GM19397 (cell line): Measurements from ENCODE around the gene NSG1.

Experiments
- ATAC-seq: cut with Tn5 transposase; IDR thresholded peaks from one replicate; pipeline ENCODE4 v1.9.1; 2021; ENCODE audit warnings: mild to moderate bottlenecking, moderate library complexity; ENCODE audit not compliant: unreplicated experiment

NSG1 gene

DNA sequence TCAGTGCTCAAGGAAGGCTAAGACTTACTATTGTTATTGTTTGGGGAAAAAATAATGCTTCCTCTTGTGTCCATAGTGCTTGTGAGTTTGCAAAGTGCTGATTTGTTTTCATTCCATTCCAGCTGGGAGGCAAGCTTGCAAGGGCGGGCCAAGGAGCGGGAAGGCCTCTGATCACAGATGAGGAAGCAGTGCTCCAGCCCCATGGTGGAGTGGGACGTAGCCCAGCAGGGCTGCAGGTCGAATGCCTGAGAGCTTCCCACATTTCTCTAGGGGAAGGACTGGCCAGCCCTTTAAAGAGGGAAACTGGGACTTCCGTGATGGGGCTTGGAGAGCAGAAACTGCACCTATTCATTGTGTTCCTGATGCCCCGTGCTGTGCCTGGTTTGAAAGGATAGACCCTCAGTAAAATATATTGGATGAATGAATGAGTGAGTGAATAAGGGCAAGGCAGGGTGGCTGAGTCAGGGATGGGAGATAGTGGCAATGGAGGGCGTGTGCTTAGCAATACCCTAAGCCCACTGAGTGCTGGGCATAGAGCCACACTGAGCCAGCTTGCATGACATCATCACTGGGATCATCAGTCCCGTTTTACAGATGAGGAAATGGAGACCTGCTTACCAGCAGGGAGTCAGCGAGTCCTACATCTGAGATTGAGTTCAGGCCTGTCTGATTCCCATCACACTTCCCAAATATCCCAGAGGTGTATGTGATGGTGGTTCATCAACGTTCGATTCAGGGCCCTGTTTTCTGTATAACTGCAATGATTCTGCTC, 17.9 kb upstream of the NSG1 start:
- ATAC-seq = no peak

GRCh38 chr4:4374388-4375098, 12.4 kb upstream of the NSG1 start:
- no peak for ATAC-seq

GRCh38 chr4:4376074-4376473, 10.8 kb upstream of the NSG1 start:
- ATAC-seq = no peak

DNA sequence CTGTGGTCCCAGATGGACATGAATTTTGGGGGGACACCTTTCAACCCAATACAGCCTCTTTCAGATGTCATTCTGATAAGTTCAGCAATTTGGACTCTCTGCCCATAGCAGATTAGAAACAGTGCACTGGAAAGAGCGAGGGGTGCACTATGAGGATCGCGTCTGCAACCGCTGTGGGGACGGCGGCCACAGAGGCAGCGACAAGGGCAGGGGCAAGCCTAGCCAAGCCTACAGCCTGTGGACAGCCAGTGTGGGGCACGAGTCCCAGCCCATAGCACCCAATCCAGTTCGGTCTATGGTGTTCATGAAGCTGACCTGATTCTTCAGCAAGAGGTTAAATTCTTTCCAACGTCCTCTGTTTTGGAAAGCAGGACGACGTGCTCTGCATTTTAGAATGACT, 9.7 kb upstream of the NSG1 start:
- ATAC-seq = no peak

GRCh38 chr4:4377732-4378460, 9.0 kb upstream of the NSG1 start:
- no peak for ATAC-seq

- ATAC-seq = no peak
Observed at GRCh38 chr4:4379540-4380087, 7.3 kb upstream of the NSG1 start.

DNA sequence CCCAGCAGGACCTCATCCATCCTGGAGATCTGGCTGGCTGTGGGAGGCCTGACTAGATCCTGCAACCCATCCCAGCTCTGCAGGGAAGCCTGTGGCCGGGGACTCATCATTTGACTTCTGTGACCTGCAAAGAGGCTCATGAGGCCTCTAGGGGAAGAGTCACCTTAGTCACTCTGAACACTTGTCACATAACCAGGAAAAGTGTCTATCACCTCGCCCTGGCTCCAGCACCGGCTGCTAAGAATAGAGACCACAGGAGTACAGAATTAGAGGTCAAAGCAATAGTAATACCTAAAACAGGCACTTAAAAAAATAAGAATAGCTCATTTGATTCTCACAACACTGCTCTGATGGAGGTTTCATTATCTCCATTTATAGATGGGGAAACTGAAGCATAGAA, 3.8 kb upstream of the NSG1 start:
- no peak for ATAC-seq

GRCh38 chr4:4384837-4385236, 2.1 kb upstream of the NSG1 start:
- ATAC-seq = no peak

- no peak for ATAC-seq
Observed at GRCh38 chr4:4385729-4386295, 1.1 kb upstream of the NSG1 start.

GRCh38 chr4:4386296-4386735, 586 bp upstream of the NSG1 start:
- no peak for ATAC-seq

GRCh38 chr4:4387531-4388310, 819 bp downstream of the NSG1 start:
- ATAC-seq = no peak

GRCh38 chr4:4388311-4388790, 1.4 kb downstream of the NSG1 start:
- no peak for ATAC-seq

- ATAC-seq = no peak
Observed at GRCh38 chr4:4388836-4389575, 2.1 kb downstream of the NSG1 start.

DNA sequence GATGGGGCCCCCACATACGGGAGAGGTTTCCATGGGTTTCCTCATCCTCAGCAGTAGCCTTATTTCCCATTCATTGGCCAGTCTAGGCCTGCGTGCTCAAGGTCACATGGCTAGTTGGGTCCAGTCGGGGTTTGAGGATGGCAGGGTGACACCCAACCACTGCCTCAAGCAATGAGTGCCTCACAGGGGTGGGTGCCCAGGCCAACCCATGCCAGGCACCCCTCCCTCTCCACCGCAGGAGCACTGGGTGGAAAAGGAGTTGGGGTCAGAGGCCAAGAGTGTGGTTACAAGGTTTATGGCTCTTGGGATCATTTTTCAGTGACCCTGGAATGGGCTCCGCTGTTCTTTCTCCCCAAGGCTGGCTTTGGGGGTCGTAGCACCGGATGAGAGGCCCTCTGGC, 3.1 kb downstream of the NSG1 start:
- no peak for ATAC-seq

GRCh38 chr4:4390515-4391240, 3.8 kb downstream of the NSG1 start:
- ATAC-seq = no peak

- ATAC-seq = no peak
Observed at GRCh38 chr4:4391866-4392265, 5.0 kb downstream of the NSG1 start.

DNA sequence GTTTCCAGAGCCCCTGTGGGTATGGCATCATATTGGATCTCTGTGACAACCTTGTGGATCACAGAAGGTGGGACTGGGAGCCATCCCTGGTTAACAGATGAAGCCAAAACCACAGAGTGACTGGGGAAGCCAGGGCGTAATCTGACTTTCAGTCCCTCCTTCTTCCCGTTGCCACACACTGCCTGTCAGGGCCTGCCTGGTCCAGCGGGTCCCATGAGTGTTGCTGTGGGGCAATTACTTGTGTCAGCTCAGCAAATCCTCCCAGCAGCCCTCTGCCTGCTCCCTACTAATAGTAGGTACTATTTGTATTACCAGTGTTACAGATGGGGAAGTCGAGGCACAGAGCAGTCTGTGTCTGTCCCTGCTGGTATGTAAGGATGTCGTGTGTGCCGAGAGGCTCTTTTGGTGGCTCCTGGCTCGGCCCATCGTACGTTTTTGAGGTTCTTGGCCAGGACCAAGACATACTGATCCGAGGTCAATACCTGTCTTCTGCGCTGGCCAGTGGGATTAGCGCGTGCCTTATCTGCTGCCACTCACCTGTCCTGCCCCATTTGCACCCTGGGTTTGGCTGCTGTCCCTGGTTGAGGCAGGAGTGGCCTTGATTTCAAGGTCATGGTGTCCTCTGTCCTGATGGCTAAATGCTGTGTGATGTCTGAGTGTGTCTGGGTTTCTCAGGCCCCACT, 5.7 kb downstream of the NSG1 start:
- ATAC-seq = no peak

- ATAC-seq = no peak
Observed at GRCh38 chr4:4394644-4395043, 7.7 kb downstream of the NSG1 start.
